WTC11 (cell line): Measurements from ENCODE around the gene MTG1. TPM values are rescaled to one million over a fixed set of nuclear protein-coding genes. Genes with fewer than 3 reads are reported as not detected.

ENCODE experiments used
- ATAC-seq: fragments of 200-7000 bp; cut with Tn5 transposase; 2 replicates; pipeline ENCODE4 v1.10.0; 2021; ENCODE audit warnings: mild to moderate bottlenecking, moderate library complexity
- CTCF ChIA-PET: fragments of 300-600 bp; sonication (Branson Sonifier 250); formaldehyde crosslinking; loops from one replicate; lab custom pipeline; 2021; ENCODE audit warnings: antibody characterized with exemption; lab: Charles Lee
- POLR2A ChIA-PET: fragments of 350-600 bp; sonication (Branson Sonifier 250); formaldehyde crosslinking; loops from one replicate; lab custom pipeline; 2021; ENCODE audit warnings: antibody characterized with exemption; lab: Charles Lee
- DNase-seq: peaks from one replicate; pipeline ENCODE4 v3.0.0; 2021; ENCODE audit warnings: low spot score
- H3K27ac Mint-ChIP-seq: 2 replicates; pipeline ENCODE4 v1.8.0; 2021; ENCODE audit warnings: mixed read lengths
- H3K27me3 Mint-ChIP-seq: 2 replicates; pipeline ENCODE4 v1.8.0; 2021; ENCODE audit warnings: low read depth, mild to moderate bottlenecking, moderate library complexity, mixed read lengths
- H3K36me3 Mint-ChIP-seq: 2 replicates; pipeline ENCODE4 v1.8.0; 2021; ENCODE audit warnings: mixed read lengths
- H3K4me1 Mint-ChIP-seq: 2 replicates; pipeline ENCODE4 v1.8.0; 2022; ENCODE audit warnings: mixed read lengths
- H3K4me3 Mint-ChIP-seq: 2 replicates; pipeline ENCODE4 v1.8.0; 2021; ENCODE audit warnings: mild to moderate bottlenecking, moderate library complexity, mixed read lengths
- H3K9me3 Mint-ChIP-seq: 2 replicates; pipeline ENCODE4 v1.8.0; 2021; ENCODE audit warnings: mixed read lengths
- CREM ChIP-seq: sonication (generic); formaldehyde crosslinking; IDR thresholded peaks from 2 replicates; pipeline ENCODE4 v1.8.1; 2022; ENCODE audit warnings: mild to moderate bottlenecking, missing genetic modification reagents, moderate library complexity
- E2F4 ChIP-seq: sonication (generic); formaldehyde crosslinking; IDR thresholded peaks from 2 replicates; pipeline ENCODE4 v1.8.1; 2022; ENCODE audit warnings: low read depth, mild to moderate bottlenecking, moderate library complexity, missing genetic modification reagents, borderline replicate concordance
- ERG ChIP-seq: fragments of 250-450 bp; sonication (Bioruptor Pico); IDR thresholded peaks from 2 replicates; pipeline ENCODE4 v1.8.0; 2021; ENCODE audit warnings: mild to moderate bottlenecking
- FOXJ3 ChIP-seq: sonication (generic); formaldehyde crosslinking; IDR thresholded peaks from 2 replicates; pipeline ENCODE4 v1.9.0; 2021; ENCODE audit warnings: missing genetic modification reagents, mild to moderate bottlenecking, borderline replicate concordance
- FOXK1 ChIP-seq: sonication (generic); formaldehyde crosslinking; IDR thresholded peaks from 2 replicates; pipeline ENCODE4 v1.8.0; 2022; ENCODE audit warnings: mild to moderate bottlenecking, moderate library complexity, missing genetic modification reagents
- IRF2 ChIP-seq: sonication (generic); formaldehyde crosslinking; IDR thresholded peaks from 2 replicates; pipeline ENCODE4 v1.8.0; 2022; ENCODE audit warnings: low read depth, missing genetic modification reagents, borderline replicate concordance
- NFYB ChIP-seq: sonication (generic); formaldehyde crosslinking; conservative IDR thresholded peaks from 2 replicates; pipeline ENCODE4 v1.8.0; 2022; ENCODE audit warnings: low read depth, missing genetic modification reagents
- RORB ChIP-seq: fragments of 250-450 bp; sonication (Bioruptor Pico); IDR thresholded peaks from 2 replicates; pipeline ENCODE4 v1.9.0; 2021; ENCODE audit warnings: mild to moderate bottlenecking
- SP1 ChIP-seq: sonication (generic); formaldehyde crosslinking; conservative IDR thresholded peaks from 2 replicates; pipeline ENCODE4 v1.8.1; 2022; ENCODE audit warnings: missing genetic modification reagents
- STAT6 ChIP-seq: sonication (generic); formaldehyde crosslinking; conservative IDR thresholded peaks from 2 replicates; pipeline ENCODE4 v1.8.1; 2023; ENCODE audit warnings: mild to moderate bottlenecking, low read depth, missing genetic modification reagents, moderate library complexity
- TEAD4 ChIP-seq: sonication (generic); formaldehyde crosslinking; IDR thresholded peaks from 2 replicates; pipeline ENCODE4 v1.8.0; 2022; ENCODE audit warnings: mild to moderate bottlenecking, missing genetic modification reagents
- ZBTB43 ChIP-seq: sonication (generic); formaldehyde crosslinking; IDR thresholded peaks from 2 replicates; pipeline ENCODE4 v1.8.1; 2023; ENCODE audit warnings: mild to moderate bottlenecking, missing genetic modification reagents
- ZNF281 ChIP-seq: sonication (generic); formaldehyde crosslinking; IDR thresholded peaks from 2 replicates; pipeline ENCODE4 v1.8.0; 2023; ENCODE audit warnings: mild to moderate bottlenecking, missing genetic modification reagents
- ZNF317 ChIP-seq: sonication (generic); formaldehyde crosslinking; IDR thresholded peaks from 2 replicates; pipeline ENCODE4 v1.8.1; 2023; ENCODE audit warnings: low read depth, mild to moderate bottlenecking, moderate library complexity, missing genetic modification reagents, borderline replicate concordance
- ZNF532 ChIP-seq: fragments of 250-450 bp; sonication (Bioruptor Pico); IDR thresholded peaks from 2 replicates; pipeline ENCODE4 v1.9.0; 2021; ENCODE audit warnings: mild to moderate bottlenecking, borderline replicate concordance
- ZSCAN18 ChIP-seq: fragments of 250-450 bp; sonication (Bioruptor Pico); IDR thresholded peaks from 2 replicates; pipeline ENCODE4 v2.1.2; 2022; ENCODE audit warnings: mild to moderate bottlenecking, moderate library complexity
- total RNA-seq: library from RNA; stranded (reverse); gene quantifications from 3 replicates; pipeline ENCODE4 v1.2.3, GENCODE V29; 2021

MTG1 gene
- total RNA-seq, 1 experiment from 2014 or later, result 63.0 TPM

- no peak for ATAC-seq
- ChIA-PET CTCF (interaction anchor here (1.2 to 1.9 kb wide), 3 partner anchors 21 to 46 kb away, joined by 5 to 25 read pairs (median 9); no protein-coding TSS in a partner anchor), POLR2A (no interaction called here)
- Mint-ChIP-seq H3K4me3 (no peak overlapping the region), H3K27me3 (peaks cover 2% of the 10 kb centered on the region; the same call in 1 of the 2 replicates)
- TF ChIP-seq STAT6 (no peak), ZNF317 (no peak), FOXK1 (no peak), IRF2 (CRISPR knock-in tag) (no peak), RORB (CRISPR knock-in tag) (no peak), FOXJ3 (CRISPR knock-in tag) (no peak), ZSCAN18 (CRISPR knock-in tag) (no peak), SP1 (CRISPR knock-in tag) (no peak), ERG (CRISPR knock-in tag) (no peak), E2F4 (CRISPR knock-in tag) (no peak), ZNF532 (CRISPR knock-in tag) (no peak)
- TF ChIP-seq, all 79 proteins: peak for 0
- H3K36me3 Mint-ChIP-seq, result no peaks in the 10 kb centered on the region
- peaks cover 9% of the 10 kb centered on the region for H3K4me1 Mint-ChIP-seq
- no peak for DNase-seq
- no peaks in the 10 kb centered on the region for H3K9me3 Mint-ChIP-seq
- H3K27ac Mint-ChIP-seq, result no peak overlapping the region
Measured at GRCh38 chr10:133350283-133350949, 43.5 kb upstream of the MTG1 start.

GRCh38 chr10:133350950-133351329, 43.0 kb upstream of the MTG1 start:
- DNase-seq, result no peak
- no peak for TF ChIP-seq TEAD4 (CRISPR knock-in tag)
- TF ChIP-seq NFYB, result no peak
- TF ChIP-seq ZBTB43 (CRISPR knock-in tag), result no peak
- TF ChIP-seq ZNF281, result no peak
- no peak for TF ChIP-seq CREM (CRISPR knock-in tag)

More at GRCh38 chr10:133350950-133351329, 43.0 kb upstream of the MTG1 start:
- no peak overlapping the region for H3K4me3 Mint-ChIP-seq
- H3K9me3 Mint-ChIP-seq, result no peaks in the 10 kb centered on the region
- H3K36me3 Mint-ChIP-seq, result no peaks in the 10 kb centered on the region
- no peak for ATAC-seq
- H3K4me1 Mint-ChIP-seq, result peaks cover 9% of the 10 kb centered on the region
- no peak overlapping the region for H3K27ac Mint-ChIP-seq
- POLR2A ChIA-PET, result interaction anchor here (0.7 kb wide), 1 partner anchor 73 kb away, joined by 3 read pairs; no protein-coding TSS in a partner anchor
- CTCF ChIA-PET, result interaction anchor here (1.0 to 1.9 kb wide), 6 partner anchors 22 to 47 kb away, joined by 3 to 25 read pairs (median 7); no protein-coding TSS in a partner anchor
- H3K27me3 Mint-ChIP-seq, result peaks cover 2% of the 10 kb centered on the region; the same call in 1 of the 2 replicates
